Measurements from ENCODE around the gene PDE1A. TPM values are rescaled to one million over a fixed set of nuclear protein-coding genes. Genes with fewer than 3 reads are reported as not detected.

The PDE1A gene
- total RNA-seq, 1 experiment from 2014 or later = not detected

DNA sequence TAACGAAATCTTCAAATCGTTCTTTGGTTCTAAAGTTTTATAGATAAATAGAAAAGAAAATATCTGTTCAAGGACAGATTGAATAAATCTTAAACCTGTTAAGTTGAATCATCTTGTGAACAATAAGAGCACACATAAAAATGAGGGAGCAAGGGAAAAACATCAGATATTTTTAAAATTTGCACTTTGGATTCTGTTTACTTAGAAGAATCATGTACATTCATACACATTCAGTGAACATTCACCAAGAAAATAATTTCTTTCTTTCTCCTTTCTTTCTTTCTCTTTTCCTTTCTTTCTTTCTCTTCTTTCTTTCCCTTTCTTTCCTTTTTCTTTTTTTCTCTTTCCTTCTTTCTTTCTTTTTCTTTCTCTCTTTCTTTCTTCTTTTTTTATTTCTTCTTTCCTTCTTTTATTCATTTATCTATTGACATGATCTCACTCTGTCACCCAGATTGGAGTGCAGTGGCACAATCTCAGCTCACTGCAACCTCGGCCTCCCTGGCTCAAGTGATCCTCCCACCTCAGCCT lies 164.9 kb downstream of the PDE1A start:
- no peak for DNase-seq
- intact Hi-C loops (cut with micrococcal nuclease) = no loop called here
- H3K9me2 ChIP-seq (replicated peaks; ENCODE audit: low read length) = no peaks in the 10 kb centered on the region
- H3K4me3 ChIP-seq (ENCODE audit: low read length) = no peak overlapping the region
- no peaks in the 10 kb centered on the region for H4K20me1 ChIP-seq (ENCODE audit: low read length)
- TF ChIP-seq EZH2 (IDR thresholded peaks at IDR 0.05; ENCODE audit: low read length, unreplicated experiment) (no peak), EZH2phosphoT487 (IDR thresholded peaks at IDR 0.05; ENCODE audit: borderline replicate concordance, low read length) (no peak)
- TF ChIP-seq, protein P1, sequence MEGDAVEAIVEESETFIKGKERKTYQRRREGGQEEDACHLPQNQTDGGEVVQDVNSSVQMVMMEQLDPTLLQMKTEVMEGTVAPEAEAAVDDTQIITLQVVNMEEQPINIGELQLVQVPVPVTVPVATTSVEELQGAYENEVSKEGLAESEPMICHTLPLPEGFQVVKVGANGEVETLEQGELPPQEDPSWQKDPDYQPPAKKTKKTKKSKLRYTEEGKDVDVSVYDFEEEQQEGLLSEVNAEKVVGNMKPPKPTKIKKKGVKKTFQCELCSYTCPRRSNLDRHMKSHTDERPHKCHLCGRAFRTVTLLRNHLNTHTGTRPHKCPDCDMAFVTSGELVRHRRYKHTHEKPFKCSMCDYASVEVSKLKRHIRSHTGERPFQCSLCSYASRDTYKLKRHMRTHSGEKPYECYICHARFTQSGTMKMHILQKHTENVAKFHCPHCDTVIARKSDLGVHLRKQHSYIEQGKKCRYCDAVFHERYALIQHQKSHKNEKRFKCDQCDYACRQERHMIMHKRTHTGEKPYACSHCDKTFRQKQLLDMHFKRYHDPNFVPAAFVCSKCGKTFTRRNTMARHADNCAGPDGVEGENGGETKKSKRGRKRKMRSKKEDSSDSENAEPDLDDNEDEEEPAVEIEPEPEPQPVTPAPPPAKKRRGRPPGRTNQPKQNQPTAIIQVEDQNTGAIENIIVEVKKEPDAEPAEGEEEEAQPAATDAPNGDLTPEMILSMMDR (conservative IDR thresholded peaks at IDR 0.05; ENCODE audit: low read depth, low read length) = no peak
- ChIA-PET CTCF (no interaction called here), POLR2A (ENCODE audit: unreplicated experiment) (no interaction called here)
- no TSS peak for BruUV-seq (replicated peaks)
- H3K4me1 ChIP-seq (ENCODE audit: insufficient read depth, low read length) = no peaks in the 10 kb centered on the region
- H3K27me3 ChIP-seq (ENCODE audit: low read length) = peaks cover 6% of the 10 kb centered on the region; the same call in 1 of the 2 replicates
- H3F3A ChIP-seq (ENCODE audit: low read length, unreplicated experiment) = no peaks in the 10 kb centered on the region
- H3K9ac ChIP-seq (ENCODE audit: low read length) = no peak overlapping the region
- H3K4me2 ChIP-seq (ENCODE audit: low read length) = no peak overlapping the region
- H3K79me2 ChIP-seq (ENCODE audit: low read length) = no peaks in the 10 kb centered on the region
- H3K36me3 ChIP-seq (ENCODE audit: low read depth, low read length) = no peaks in the 10 kb centered on the region
- no peak overlapping the region for H3K27ac ChIP-seq (ENCODE audit: low read length)
- H2AFZ ChIP-seq (ENCODE audit: low read length) = no peak overlapping the region
- H3K9me3 ChIP-seq (ENCODE audit: low read length) = no peaks in the 10 kb centered on the region
- no peak for ATAC-seq

DNA sequence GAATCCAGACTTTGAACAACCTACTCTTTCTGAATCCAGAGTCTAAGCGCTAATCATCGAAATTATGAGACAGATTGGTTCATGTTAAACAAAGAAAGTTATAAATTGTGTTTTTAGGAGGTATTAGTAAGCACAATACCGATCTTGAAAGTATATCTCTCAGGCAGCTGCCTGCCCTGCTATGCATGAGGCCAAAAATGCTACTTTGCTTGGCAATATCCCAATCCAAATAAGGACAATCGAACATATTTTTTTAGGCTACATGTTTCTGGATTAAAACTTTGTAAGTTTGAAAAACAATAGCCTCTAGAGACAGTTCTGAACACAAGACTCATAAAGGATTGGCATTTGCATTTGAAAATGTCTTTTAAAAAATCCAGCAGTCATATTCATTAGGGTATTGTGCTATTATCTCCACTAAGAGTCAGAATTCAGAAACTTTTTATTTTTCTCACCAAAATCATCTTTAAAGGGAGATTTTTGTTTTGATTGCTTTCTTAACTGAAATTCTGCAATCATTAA lies 167.1 kb downstream of the PDE1A start:
- intact Hi-C loops (cut with micrococcal nuclease) = no loop called here
- POLR2A ChIA-PET (ENCODE audit: unreplicated experiment) = no interaction called here
- Histone ChIP-seq H3K36me3 (ENCODE audit: low read depth, low read length) (no peaks in the 10 kb centered on the region), H3K27ac (ENCODE audit: low read length) (no peak overlapping the region), H3K27me3 (ENCODE audit: low read length) (peaks cover 6% of the 10 kb centered on the region; the same call in 1 of the 2 replicates), H3K4me3 (ENCODE audit: low read length) (no peak overlapping the region), H4K20me1 (ENCODE audit: low read length) (no peaks in the 10 kb centered on the region), H3K9me2 (replicated peaks; ENCODE audit: low read length) (no peaks in the 10 kb centered on the region), H3K9ac (ENCODE audit: low read length) (no peak overlapping the region), H3F3A (ENCODE audit: low read length, unreplicated experiment) (no peaks in the 10 kb centered on the region), H3K9me3 (ENCODE audit: low read length) (no peaks in the 10 kb centered on the region), H2AFZ (ENCODE audit: low read length) (no peak overlapping the region), H3K4me1 (ENCODE audit: insufficient read depth, low read length) (no peaks in the 10 kb centered on the region), H3K79me2 (ENCODE audit: low read length) (no peaks in the 10 kb centered on the region), H3K4me2 (ENCODE audit: low read length) (no peak overlapping the region)
- no TSS peak for BruUV-seq (replicated peaks)
- no peak for TF ChIP-seq EZH2phosphoT487 (IDR thresholded peaks at IDR 0.05; ENCODE audit: borderline replicate concordance, low read length)
- TF ChIP-seq, protein P1 (conservative IDR thresholded peaks at IDR 0.05; ENCODE audit: low read depth, low read length) = no peak
- TF ChIP-seq EZH2 (IDR thresholded peaks at IDR 0.05; ENCODE audit: low read length, unreplicated experiment) = no peak
- ATAC-seq (no peak), DNase-seq (no peak)
- CTCF ChIA-PET = no interaction called here

DNA sequence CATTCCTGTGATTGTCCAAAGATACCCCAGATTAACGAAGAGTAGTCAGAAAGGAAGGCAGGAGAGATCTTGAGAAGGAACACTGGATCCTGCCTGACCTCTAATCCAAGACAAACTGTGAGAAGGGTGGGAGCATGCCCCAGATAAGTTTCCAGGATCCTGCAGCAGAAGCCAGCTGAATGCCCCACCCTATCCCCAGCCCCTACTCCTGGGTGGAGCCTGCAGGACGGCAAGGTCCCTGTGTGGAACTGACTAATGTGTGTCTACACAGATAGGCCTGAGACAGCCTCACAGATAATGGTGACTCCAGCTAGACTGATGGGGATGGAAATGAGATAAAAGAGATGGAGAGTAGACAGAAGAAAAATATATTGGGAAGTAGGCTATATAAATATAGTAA lies 174.3 kb downstream of the PDE1A start:
- H3K27me3 ChIP-seq (ENCODE audit: low read length) = no peaks in the 10 kb centered on the region
- H3K9me2 ChIP-seq (replicated peaks; ENCODE audit: low read length) = no peaks in the 10 kb centered on the region
- no TSS peak for BruUV-seq (replicated peaks)
- ChIA-PET POLR2A (ENCODE audit: unreplicated experiment) (no interaction called here), CTCF (no interaction called here)
- H4K20me1 ChIP-seq (ENCODE audit: low read length) = no peaks in the 10 kb centered on the region
- no peaks in the 10 kb centered on the region for H3K9me3 ChIP-seq (ENCODE audit: low read length)
- no peak overlapping the region for H3K4me2 ChIP-seq (ENCODE audit: low read length)
- H3K4me1 ChIP-seq (ENCODE audit: insufficient read depth, low read length) = no peaks in the 10 kb centered on the region
- H3K36me3 ChIP-seq (ENCODE audit: low read depth, low read length) = no peaks in the 10 kb centered on the region
- H3K27ac ChIP-seq (ENCODE audit: low read length) = no peak overlapping the region
- H3K4me3 ChIP-seq (ENCODE audit: low read length) = no peak overlapping the region
- ATAC-seq (no peak), DNase-seq (no peak)
- H3K9ac ChIP-seq (ENCODE audit: low read length) = no peak overlapping the region
- no peak for TF ChIP-seq EZH2phosphoT487 (IDR thresholded peaks at IDR 0.05; ENCODE audit: borderline replicate concordance, low read length)
- TF ChIP-seq EZH2 (IDR thresholded peaks at IDR 0.05; ENCODE audit: low read length, unreplicated experiment) = no peak
- TF ChIP-seq, protein P1 (conservative IDR thresholded peaks at IDR 0.05; ENCODE audit: low read depth, low read length) = no peak
- H2AFZ ChIP-seq (ENCODE audit: low read length) = no peak overlapping the region
- intact Hi-C loops (cut with micrococcal nuclease) = no loop called here
- H3K79me2 ChIP-seq (ENCODE audit: low read length) = no peaks in the 10 kb centered on the region
- H3F3A ChIP-seq (ENCODE audit: low read length, unreplicated experiment) = no peaks in the 10 kb centered on the region

Measured in PC-3 (cell line).